Measurements from ENCODE around the gene SNX24.
"Not testable (repeated sequence)": the region's sequence is repeated elsewhere in the genome, so short reads cannot be mapped to it uniquely, and the experiment has no call there.

Gene SNX24

GRCh38 chr5:122957457-122957856, 112.0 kb downstream of the SNX24 start:
- no peak for DNase-seq (ENCODE audit: low read depth, low spot score)
- no peak overlapping the region for H3K27ac ChIP-seq

- no peak overlapping the region for H3K27ac ChIP-seq
- DNase-seq (ENCODE audit: low read depth, low spot score) = no peak
Measured at GRCh38 chr5:122959740-122960445, 114.5 kb downstream of the SNX24 start.

- DNase-seq (ENCODE audit: low read depth, low spot score) = no peak
- no peak overlapping the region for H3K27ac ChIP-seq
Measured at GRCh38 chr5:122963305-122963704, 117.9 kb downstream of the SNX24 start.

GRCh38 chr5:122965111-122965510, 119.7 kb downstream of the SNX24 start:
- no peak overlapping the region for H3K27ac ChIP-seq
- DNase-seq (ENCODE audit: low read depth, low spot score) = no peak

GRCh38 chr5:122967085-122967484, 121.7 kb downstream of the SNX24 start:
- DNase-seq (ENCODE audit: low read depth, low spot score) = no peak
- no peak overlapping the region for H3K27ac ChIP-seq

GRCh38 chr5:122967625-122968024, 122.2 kb downstream of the SNX24 start:
- DNase-seq (ENCODE audit: low read depth, low spot score) = no peak
- H3K27ac ChIP-seq = no peak overlapping the region

GRCh38 chr5:122968056-122968455, 122.6 kb downstream of the SNX24 start:
- DNase-seq (ENCODE audit: low read depth, low spot score); H3K27ac ChIP-seq: not testable (repeated sequence)

GRCh38 chr5:122971333-122971732, 125.9 kb downstream of the SNX24 start:
- H3K27ac ChIP-seq = no peak overlapping the region

GRCh38 chr5:122972877-122973276, 127.5 kb downstream of the SNX24 start:
- H3K27ac ChIP-seq = no peak overlapping the region
- DNase-seq (ENCODE audit: low read depth, low spot score) = no peak

More at GRCh38 chr5:122971333-122971732, 125.9 kb downstream of the SNX24 start:
- no peak for DNase-seq (ENCODE audit: low read depth, low spot score)

- H3K27ac ChIP-seq; DNase-seq (ENCODE audit: low read depth, low spot score): not testable (repeated sequence)
Measured at GRCh38 chr5:122973759-122974158, 128.3 kb downstream of the SNX24 start.

- DNase-seq (ENCODE audit: low read depth, low spot score) = not testable (repeated sequence)
Measured at GRCh38 chr5:122974251-122974650, 128.8 kb downstream of the SNX24 start.

GRCh38 chr5:122977319-122977718, 131.9 kb downstream of the SNX24 start:
- no peak for DNase-seq (ENCODE audit: low read depth, low spot score)
- H3K27ac ChIP-seq = no peak overlapping the region

More at GRCh38 chr5:122974251-122974650, 128.8 kb downstream of the SNX24 start:
- H3K27ac ChIP-seq = not testable (repeated sequence)

GRCh38 chr5:122978068-122978467, 132.7 kb downstream of the SNX24 start:
- DNase-seq (ENCODE audit: low read depth, low spot score) = no peak

GRCh38 chr5:122978644-122979297, 133.4 kb downstream of the SNX24 start:
- no peak for DNase-seq (ENCODE audit: low read depth, low spot score)
- no peak overlapping the region for H3K27ac ChIP-seq

More at GRCh38 chr5:122978068-122978467, 132.7 kb downstream of the SNX24 start:
- H3K27ac ChIP-seq = no peak overlapping the region

- H3K27ac ChIP-seq = no peak overlapping the region
- no peak for DNase-seq (ENCODE audit: low read depth, low spot score)
Measured at GRCh38 chr5:122981846-122982245, 136.4 kb downstream of the SNX24 start.

- H3K27ac ChIP-seq = no peak overlapping the region
- DNase-seq (ENCODE audit: low read depth, low spot score) = no peak
Measured at GRCh38 chr5:122982376-122982775, 137.0 kb downstream of the SNX24 start.

GRCh38 chr5:122984425-122984824, 139.0 kb downstream of the SNX24 start:
- no peak overlapping the region for H3K27ac ChIP-seq
- no peak for DNase-seq (ENCODE audit: low read depth, low spot score)

GRCh38 chr5:122985006-122985700, 139.7 kb downstream of the SNX24 start:
- H3K27ac ChIP-seq = no peak overlapping the region
- DNase-seq (ENCODE audit: low read depth, low spot score) = no peak

- H3K27ac ChIP-seq = no peak overlapping the region
- DNase-seq (ENCODE audit: low read depth, low spot score) = no peak
Measured at GRCh38 chr5:122985954-122986721, 140.7 kb downstream of the SNX24 start.

GRCh38 chr5:122996091-122996490, 150.7 kb downstream of the SNX24 start:
- DNase-seq (ENCODE audit: low read depth, low spot score) = no peak
- no peak overlapping the region for H3K27ac ChIP-seq
